ENCODE measurements around the gene TSGA10IP.

- TF ChIP-seq CTCF (IDR thresholded peaks at IDR 0.05) (no peak), MAX (CRISPR knock-in tag; IDR thresholded peaks at IDR 0.05) (no peak), RORB (CRISPR knock-in tag; IDR thresholded peaks at IDR 0.05) (no peak), NR1H2 (CRISPR knock-in tag; IDR thresholded peaks at IDR 0.05) (no peak)
These were observed 24.9 kb upstream of the TSGA10IP start for GRCh38 chr11:65920372-65920802.
